ENCODE results near the gene GTPBP1.

GTPBP1 gene

DNA sequence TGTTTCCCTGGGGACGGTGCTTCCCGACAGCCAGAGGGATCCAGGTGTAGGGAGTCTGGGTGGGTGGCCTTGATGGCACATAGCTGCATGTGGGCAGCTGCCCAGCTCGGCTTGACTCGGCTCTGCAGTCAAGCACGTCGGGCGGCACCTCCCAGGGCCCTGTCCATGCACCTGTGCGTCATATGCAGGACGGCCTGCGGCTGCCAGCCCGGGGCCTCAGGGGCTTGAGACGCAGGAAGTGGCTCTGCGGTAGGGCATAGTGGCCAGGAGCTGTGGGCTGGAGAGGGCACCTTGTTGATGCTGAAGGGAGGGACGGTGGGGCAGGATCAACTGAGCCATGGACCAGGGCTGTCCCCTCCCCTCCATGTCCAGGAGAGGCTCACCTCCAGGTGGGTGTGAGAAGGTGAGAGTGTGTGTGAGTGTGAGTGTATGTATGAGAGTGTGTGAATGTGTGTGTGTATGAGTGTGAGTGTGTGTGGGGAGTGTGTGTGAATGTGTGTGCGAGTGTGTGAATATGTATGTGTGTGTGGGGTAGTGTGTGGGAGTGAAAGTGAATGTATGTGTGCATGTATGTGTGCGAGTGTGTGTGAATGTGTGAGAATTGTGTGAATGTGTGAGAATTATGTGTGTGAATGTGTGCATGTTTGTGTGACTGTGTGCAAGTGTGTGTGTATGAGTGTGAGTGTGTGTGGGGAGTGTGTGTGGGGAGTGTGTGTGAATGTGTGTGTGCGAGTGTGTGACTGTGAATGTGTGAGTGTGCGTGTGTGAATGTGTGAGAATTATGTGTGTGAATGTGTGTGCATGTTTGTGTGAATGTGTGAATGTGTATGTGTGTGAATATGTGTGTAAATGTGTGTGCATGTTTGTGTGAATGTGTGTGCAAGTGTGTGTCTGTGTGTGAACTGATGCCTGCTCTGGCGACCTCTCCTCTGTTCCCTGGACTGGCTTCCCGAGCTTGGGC lies 55.7 kb downstream of the GTPBP1 start:
- DNase-seq: no peak

DNA sequence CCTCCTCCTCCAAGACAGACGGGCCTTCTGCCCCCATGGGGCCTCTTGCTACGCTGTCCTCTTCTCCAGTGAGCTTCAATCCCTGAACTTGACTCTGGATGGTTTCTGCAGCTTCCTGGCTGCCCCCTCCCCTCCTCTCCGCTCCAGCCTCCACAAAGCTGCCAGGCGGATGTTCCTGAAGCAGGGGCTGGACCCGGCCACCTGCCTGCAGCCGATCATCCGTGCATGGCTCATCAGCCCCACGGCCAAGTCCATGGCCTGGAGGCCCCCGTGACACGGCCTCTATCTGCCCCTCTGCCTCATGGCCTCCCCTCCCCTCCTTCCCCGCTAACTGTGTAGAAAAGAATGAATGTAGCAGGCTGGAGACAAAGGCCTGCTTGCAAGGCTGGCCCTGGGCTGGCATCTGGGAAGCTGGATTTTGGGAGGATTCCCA lies 56.8 kb downstream of the GTPBP1 start:
- no peak for DNase-seq

DNA sequence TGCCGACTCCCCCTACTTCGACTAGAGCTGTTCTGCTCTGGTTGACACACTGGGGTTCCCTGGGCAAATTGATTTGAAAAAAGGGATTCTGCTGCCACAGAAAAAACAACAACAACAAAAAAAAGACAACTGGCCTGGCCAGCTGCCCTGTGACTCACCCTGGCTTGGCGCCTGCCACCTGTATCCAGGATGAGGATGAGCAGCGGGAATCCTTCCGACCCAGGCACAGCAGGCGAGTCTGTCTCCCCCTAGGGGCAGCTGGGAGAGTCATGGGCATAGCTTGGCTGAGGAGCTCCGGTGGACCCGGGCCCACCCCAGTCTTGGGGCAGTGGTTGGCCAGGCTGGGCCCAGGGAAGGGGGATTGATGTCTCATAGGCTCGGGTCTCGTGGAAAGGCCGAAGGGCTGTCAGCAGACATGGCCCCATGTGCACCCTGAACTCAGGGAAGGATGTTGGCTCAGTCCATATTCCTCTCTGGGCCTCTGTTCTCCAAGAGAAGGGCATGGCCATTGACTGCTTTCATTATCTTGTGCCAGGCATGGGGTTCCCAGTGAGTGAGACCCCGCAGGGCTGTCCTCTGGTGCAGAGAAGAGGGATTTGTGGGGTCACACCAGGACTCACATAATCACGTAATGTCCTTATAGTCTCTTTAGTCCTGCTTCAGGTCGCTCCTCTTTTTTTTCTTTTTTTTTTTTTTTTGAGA lies 60.5 kb downstream of the GTPBP1 start:
- DNase-seq: no peak

DNA sequence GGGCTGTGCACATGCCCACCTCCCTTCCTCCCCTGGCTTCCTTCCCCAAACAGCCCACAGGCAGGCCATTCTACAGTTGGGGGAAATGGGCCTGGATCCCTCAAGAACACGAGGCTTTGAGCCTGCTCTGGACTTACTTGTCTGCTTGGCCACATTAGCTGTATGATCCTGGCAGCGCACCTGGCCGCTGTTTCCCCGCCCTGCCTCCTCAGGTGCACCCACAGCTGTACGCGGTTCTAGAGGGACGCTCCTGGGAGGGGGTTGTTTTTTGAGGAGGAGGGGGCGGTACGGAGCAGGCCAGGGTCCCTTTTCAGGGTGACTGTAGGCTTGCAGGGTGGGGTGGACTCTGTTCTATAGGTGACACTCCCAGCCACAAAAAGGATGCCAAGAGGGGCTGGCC lies 61.6 kb downstream of the GTPBP1 start:
- DNase-seq: no peak

DNA sequence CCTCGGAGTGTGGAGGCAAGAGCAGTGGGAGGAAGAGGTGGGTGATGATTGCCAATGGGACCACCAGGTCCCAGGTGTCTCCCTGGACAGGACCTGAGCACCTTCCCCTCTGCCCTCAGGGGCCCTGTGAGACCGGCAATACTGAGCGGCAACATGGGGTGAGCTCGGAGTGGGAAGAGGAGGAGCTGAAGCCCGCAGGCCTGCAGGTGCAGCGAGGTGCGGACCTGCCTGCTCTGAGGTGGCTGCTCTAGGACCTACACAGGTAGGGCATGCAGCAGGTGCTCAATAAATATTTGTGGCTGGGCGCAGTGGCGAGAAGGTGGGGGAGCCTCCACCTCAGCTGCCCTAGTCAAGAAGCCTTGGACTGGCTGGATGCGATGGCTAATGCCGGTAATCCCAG lies 62.3 kb downstream of the GTPBP1 start:
- no peak for DNase-seq

DNA sequence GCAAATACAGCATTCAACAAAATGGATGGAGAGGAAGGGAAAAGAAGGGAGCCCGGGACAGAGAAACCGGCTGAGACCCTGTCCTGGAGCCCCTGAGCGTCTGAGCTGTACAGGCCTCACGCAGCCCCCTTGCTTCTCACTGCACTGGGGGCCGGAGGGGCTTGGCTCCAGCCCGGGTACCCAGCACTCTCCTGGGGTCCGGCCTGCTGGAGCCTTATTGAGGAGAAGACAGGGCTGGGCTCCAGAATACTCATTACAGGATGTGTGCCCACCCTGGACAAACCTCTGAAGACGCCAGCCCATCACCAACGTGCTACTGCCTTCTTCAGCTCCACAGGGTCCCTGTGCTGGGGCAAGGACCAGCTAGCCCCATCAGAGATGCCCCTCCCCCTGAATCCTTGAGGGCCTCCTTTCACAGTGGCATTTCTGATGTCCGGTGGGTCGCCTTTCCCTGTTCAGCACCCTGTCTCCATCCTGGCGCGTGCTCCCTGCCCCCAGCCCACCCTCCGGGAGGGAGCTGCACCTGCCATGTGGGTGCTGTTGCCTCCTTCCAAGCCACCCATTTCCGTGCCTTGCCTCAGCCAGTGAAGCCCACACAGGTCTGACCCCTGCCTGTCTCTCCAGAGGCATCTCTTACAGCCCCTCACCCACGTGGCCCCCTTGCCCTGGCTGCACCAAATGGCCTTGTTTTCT lies 64.7 kb downstream of the GTPBP1 start:
- no peak for DNase-seq

DNA sequence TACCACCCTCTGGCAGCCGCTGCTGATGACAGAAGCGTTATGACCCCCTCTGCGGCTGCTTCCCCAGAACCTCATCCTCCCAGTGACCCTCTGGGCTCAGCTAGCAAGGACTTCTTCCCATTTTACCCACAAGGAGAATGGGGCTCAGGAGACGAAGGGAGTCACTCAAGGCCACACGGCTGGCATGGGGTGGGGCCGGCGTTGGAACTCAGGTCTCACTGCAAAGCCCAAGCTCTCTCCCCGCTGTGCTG lies 66.8 kb downstream of the GTPBP1 start:
- no peak for DNase-seq

DNA sequence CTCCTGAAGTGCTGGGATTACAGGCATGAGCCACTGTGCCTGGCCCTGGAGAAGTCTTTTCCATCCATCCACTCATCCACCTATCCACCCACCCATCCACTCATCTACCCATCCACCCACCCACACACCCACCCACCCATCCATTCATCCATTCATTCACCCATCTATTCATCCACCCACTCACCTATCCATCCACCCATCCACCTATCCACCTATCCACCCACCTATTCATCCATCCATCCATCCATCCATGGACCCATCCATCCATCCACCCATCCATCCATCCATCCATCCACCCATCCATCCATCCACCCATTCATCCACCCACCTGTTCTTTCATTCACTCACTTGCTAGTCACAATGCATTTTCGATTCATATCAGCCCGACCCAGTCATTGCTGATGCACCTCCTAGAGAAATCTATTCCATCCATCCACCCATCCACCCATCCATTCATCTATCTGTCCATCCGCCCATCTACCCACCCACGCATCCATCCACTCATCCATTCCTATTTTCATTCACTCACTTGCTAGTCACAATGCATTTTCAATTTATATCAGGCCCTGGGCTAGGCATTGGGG lies 67.7 kb downstream of the GTPBP1 start:
- DNase-seq: no peak

DNA sequence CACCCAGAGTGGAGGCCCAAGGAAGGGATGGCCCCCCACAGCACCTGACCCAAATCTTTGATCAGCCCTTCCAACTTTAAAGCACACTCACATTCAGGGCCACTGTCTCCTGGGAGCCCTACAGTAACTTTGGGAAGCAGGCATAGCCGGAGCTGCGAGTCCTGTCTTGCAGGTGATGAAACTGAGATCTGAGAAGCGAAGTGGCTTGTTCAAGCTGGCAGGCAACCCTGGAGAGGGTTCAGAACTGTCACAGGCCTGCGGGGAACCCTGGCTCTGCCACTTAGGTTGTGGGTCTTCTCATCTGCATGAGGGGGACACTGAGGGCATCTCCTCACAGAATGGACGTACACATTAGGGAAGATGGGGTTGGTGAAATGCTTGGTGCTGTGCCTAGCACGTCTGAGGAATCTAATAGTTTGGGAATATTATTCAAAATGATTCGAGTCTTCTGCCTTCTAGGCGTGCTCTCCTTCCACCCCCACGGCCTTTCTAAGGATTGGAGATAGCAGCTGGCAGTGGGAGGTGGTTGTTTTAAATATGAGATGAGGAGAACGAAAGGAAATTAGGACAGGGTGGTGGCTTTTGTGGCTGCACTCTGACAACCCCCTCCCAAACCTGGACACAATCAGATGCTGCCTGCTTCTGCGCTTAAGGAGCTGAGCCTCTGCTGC lies 68.9 kb downstream of the GTPBP1 start:
- no peak for DNase-seq

DNA sequence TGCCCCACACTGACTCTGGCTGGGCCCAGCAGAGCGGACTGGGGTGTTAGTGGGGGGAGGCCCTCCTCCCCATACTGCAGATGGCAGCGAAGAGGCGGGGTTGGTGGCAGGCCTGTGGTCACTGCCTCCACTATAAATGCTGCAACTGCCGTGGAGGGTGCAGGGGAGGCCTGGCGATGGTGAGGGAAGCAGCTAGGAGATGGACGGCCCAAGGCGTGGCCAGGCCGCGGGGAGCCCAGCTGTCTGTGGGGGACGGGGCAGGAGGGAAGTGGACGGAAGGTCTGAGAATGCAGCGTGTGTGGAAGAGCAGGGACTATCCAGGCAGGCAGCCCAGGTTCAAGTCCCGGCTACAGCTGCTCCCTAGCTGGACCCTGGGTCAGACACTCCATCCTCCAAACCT lies 69.9 kb downstream of the GTPBP1 start:
- DNase-seq: no peak

DNA sequence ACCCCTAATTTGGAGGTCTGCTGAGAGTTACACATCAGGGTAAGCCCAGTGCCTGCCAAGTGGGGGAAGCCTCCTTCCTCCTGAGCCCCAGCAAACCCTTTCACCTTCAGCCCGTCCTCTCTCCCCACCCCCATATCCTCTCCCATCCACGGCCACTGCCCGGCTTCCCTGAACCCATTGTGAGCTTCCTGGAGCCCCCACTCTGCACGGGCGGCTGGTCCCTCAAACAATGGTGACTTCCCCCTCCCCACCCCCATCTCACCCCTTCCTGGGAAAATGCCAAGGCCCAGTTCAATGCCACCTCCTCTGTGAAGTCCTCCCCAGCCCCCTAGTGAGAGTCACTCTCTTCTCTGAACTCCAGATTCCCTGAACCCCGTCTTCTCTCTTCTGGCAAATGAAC lies 70.3 kb downstream of the GTPBP1 start:
- DNase-seq: no peak

DNA sequence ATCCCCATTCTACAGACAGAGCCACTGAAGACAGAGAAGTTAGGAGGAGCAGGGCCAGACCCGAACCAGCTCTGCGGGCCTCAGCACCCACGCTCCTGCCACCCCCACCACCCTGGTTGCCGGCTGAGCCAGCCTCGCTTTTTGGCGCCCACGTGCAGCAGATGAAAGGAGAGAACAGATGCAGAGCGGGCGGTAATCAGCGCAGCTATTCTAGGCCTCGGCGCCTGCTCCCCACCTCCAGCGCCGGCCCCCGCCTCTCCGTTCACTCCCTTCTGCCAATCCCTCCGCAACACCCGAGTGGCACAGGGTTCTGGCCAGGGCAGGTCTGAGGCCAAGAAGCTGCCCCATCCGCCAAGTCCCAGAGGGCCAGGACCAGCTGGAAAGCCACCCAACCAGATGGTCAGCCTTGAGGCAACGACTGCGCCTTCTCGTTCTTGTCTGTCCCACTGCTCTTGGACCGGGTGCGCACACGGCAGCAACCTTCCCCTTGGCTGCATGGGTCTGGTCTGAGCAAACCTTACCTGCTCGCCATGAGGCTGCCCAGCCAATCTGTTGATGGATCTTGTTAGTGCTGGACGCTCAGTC lies 71.4 kb downstream of the GTPBP1 start:
- no peak for DNase-seq

DNA sequence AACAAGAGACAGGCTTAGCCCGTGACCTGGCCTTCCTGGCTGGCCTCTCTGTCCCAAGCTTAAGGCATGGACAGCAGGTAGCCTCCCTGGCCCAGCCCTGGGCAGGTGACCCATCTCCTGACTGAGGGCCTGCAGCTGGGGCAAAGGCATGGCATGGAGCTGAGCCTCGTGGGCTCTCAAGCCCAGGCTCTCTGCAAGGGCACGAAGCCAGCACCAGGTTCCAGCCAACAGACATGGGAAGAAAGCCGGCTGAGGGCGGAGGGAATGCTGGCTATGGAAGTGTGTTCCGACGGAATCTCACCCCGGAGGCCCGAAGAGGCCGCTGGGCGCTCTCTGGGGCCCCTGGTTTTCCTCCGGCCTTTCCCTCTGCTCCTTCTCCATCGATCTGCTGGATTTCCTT lies 75.3 kb downstream of the GTPBP1 start:
- no peak for DNase-seq

DNA sequence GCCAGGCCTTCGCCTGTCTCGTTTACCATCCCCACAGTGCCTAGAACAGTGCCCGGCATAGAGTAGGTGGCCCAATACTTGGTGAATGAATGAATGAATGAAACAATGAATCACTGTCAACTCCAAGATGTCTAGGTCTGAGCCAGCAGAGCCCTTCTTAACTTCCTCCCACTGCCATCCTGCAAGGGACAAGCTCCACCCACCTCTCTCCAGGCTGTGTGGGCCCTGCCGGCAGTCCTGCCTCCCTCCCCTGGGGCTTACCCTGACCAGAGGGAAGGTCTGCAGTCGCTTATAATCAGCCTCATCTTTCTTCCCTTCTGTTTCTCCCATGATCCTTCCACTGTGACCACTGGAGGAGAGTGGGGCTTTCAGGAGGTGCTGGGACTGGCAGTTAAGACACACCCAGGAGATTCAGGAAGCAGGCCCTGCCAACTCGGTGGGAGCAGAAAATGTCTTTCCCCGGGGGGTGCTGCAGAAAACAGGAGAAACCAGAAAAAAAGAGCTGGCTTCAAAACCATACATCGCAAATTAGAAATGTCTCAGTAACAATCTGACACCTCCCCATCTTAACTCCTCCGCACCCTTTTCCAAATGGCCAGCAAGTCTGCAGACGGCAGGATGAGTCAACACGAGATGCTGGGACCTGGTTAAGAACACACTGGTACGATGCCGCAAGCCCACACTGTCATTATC lies 76.8 kb downstream of the GTPBP1 start:
- no peak for DNase-seq
